Mucosa of descending colon (tissue), 3 donors: Measurements from ENCODE around the gene HOXB5. TPM values are rescaled to one million over a fixed set of nuclear protein-coding genes. Genes with fewer than 3 reads are reported as not detected.

Source experiments
- ATAC-seq: fragments of 200-7000 bp; cut with Tn5 transposase; one replicate; pipeline ENCODE4 v1.9.1; 2020; ENCODE audit warnings: mild to moderate bottlenecking, moderate library complexity
- DNase-seq, 3 donors: peaks; one replicate each; pipeline ENCODE4 v3.0.0-alpha.2; 2020
- H3K36me3 ChIP-seq: fragments of 200-600 bp; one replicate; pipeline ENCODE4 v1.8.0; 2021; ENCODE audit warnings: low read depth, mild to moderate bottlenecking
- H3K4me1 ChIP-seq: fragments of 200-600 bp; one replicate; pipeline ENCODE4 v1.8.0; 2021; ENCODE audit warnings: low read depth, mild to moderate bottlenecking
- H3K4me3 ChIP-seq: fragments of 200-600 bp; one replicate; pipeline ENCODE4 v1.8.0; 2021; ENCODE audit warnings: mild to moderate bottlenecking
- H3K9me3 ChIP-seq: fragments of 200-600 bp; one replicate; pipeline ENCODE4 v1.8.0; 2021; ENCODE audit warnings: mild to moderate bottlenecking
- intact Hi-C, 2 donors: fragments of 100-400 bp; cut with DNase I in 1 of 2; cut with micrococcal nuclease in 1 of 2; formaldehyde crosslinking; loops; one replicate each; pipeline versions ENCODE4 v1.11.0 to v1.11.1; 2022; cut with DNase I, micrococcal nuclease
- total RNA-seq, 3 donors: library from RNA; stranded (reverse); fragmentation: NEBNext Ultra II Directional in 2 of 3; extraction: Animal tissue kit (Norgen Biotek cat#: 25700) in 2 of 3; gene quantifications; one replicate each; pipeline versions ENCODE4 v1.2.1 to v1.2.4, GENCODE V29; 2021 to 2023
- TF ChIP-seq, protein P1 (sequence below): fragments of 200-600 bp; IDR thresholded peaks from one replicate; pipeline ENCODE4 v1.8.0; 2022; ENCODE audit warnings: antibody characterized with exemption, mild to moderate bottlenecking
- donor health status: DM: no; HTN: no; CAD: no; lungs with moderate emphysema.
- donor health status: DM: no; HTN: no; CAD: no.
- donor health status: DM: no; HTN: yes; CAD: no.

The HOXB5 gene
- total RNA-seq, 3 donors from 2014 or later, result 16.2 to 29.3 (median 19.9) TPM

GRCh38 chr17:48591255-48592056 lies 2.1 kb downstream of the HOXB5 start:
- TF ChIP-seq, protein P1, sequence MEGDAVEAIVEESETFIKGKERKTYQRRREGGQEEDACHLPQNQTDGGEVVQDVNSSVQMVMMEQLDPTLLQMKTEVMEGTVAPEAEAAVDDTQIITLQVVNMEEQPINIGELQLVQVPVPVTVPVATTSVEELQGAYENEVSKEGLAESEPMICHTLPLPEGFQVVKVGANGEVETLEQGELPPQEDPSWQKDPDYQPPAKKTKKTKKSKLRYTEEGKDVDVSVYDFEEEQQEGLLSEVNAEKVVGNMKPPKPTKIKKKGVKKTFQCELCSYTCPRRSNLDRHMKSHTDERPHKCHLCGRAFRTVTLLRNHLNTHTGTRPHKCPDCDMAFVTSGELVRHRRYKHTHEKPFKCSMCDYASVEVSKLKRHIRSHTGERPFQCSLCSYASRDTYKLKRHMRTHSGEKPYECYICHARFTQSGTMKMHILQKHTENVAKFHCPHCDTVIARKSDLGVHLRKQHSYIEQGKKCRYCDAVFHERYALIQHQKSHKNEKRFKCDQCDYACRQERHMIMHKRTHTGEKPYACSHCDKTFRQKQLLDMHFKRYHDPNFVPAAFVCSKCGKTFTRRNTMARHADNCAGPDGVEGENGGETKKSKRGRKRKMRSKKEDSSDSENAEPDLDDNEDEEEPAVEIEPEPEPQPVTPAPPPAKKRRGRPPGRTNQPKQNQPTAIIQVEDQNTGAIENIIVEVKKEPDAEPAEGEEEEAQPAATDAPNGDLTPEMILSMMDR, result no peak
- H3K36me3 ChIP-seq, result peaks cover 5% of the 10 kb centered on the region
- DNase-seq (no peak), ATAC-seq (no peak)
- H3K4me3 ChIP-seq, result no peak overlapping the region
- peaks cover 36% of the 10 kb centered on the region for H3K4me1 ChIP-seq
- no peaks in the 10 kb centered on the region for H3K9me3 ChIP-seq
- intact Hi-C loops, result no loop called here

DNA sequence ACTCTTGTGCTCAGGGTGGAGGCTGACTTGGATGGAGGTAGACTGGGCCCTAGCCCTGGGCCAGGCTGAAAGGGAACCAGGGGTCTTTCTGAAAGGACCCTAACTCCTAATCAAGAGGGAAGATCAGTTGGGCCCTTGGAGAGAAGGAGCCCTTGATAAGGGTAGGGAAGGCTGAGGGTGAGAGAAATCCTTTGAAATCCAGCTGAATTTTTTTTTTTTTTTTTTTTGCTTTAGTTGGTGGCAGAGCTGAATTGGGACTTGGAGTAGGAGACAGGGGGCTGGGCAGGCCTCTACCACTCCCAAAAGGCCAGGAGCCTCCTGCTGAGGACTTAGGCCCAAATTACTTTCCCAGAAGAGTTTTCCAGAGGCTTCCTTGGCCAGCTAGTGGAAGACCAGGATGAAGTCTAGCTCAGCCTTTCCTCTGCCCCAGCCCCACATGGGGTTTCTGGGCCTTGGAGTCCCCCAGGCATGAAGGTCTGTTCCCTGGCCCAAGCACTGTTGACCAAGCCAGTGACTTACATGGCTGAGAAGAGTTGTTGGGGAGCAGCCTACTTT lies 2.9 kb downstream of the HOXB5 start:
- TF ChIP-seq, protein P1, result no peak
- intact Hi-C loops, result no loop called here
- Histone ChIP-seq H3K36me3 (peaks cover 5% of the 10 kb centered on the region), H3K9me3 (no peaks in the 10 kb centered on the region), H3K4me1 (peaks cover 43% of the 10 kb centered on the region), H3K4me3 (no peak overlapping the region)
- DNase-seq (no peak), ATAC-seq (no peak)

DNA sequence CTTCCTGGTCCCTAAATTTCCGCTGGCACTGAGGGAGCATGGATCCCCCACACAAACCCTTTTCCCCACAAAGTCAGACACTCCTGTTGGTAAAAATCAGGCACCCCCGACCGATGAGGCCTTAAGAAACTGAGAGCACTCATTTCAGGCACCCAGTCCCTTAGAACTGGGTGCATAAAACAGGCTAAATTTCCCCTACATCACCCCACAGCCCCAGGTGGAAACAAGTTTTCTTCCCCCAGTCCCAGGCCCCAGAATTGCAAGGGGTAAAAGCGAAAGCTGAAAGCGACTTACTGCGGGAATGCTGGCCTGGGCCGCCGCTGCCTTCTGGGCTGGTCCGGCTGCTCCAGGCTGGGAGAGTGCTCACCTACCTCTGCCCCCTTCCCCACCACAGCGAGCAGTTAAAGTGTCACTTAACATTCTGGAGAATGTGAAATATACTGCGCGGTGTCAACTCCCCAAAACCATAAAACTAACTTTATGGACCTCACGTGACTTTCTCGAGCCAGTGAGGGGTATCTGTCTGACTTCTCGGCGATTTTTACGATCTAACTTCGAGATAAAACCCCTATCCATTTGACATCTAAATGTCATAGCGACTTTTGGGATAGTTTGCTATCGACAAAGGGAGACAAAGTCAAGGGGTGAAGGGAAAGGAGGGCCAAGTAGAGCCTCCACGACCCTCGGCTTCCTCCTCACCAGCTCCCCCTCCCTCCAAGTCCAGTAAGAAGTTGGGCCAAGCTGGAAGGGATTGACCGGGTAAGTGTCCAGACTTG lies 3.6 kb downstream of the HOXB5 start, which contains the start of gene HOXB3:
TSS of gene HOXB3 (minus strand) at position 411 of the 776 bp plus-strand sequence. CDS start 37,767 bp downstream, outside the sequence.
- intact Hi-C loops, result no loop called here

GRCh38 chr17:48589060-48589830 lies 4.3 kb downstream of the HOXB5 start:
- Histone ChIP-seq H3K9me3 (no peaks in the 10 kb centered on the region), H3K36me3 (no peaks in the 10 kb centered on the region), H3K4me1 (peaks cover 48% of the 10 kb centered on the region), H3K4me3 (no peak overlapping the region)
- intact Hi-C loops, result no loop called here
- DNase-seq (no peak), ATAC-seq (no peak)
- TF ChIP-seq, protein P1, result no peak

More for the DNA sequence above, 3.6 kb downstream of the HOXB5 start, which contains the start of gene HOXB3:
- DNase-seq, result no peak
- Histone ChIP-seq H3K9me3 (no peaks in the 10 kb centered on the region), H3K36me3 (no peaks in the 10 kb centered on the region), H3K4me1 (peaks cover 48% of the 10 kb centered on the region), H3K4me3 (no peak within 1 kb of the TSS)
- peak; percentile 30 for ATAC-seq
- TF ChIP-seq, protein P1, result no peak

DNA sequence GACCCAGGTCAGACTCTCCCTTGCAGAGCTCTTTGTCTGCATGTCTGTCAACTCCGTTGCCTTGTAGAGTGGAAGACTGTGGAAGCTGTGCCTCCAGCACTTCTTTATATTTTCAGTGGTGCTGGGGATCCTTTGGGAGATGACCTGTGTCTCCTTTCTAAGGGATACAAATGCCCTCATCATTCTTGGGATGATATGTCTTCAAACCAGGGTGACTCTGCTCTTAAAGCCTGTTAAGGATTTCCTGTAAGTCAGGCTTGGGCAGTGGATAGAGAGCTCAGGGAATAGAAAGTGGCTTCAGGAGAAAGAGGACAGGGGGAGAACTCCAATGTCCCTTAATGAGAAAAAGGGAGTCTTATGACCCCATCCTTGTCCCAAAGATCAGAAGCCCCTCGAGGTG lies 5.1 kb downstream of the HOXB5 start:
- DNase-seq, result no peak
- peaks cover 48% of the 10 kb centered on the region for H3K4me1 ChIP-seq
- TF ChIP-seq, protein P1, result no peak
- no peak overlapping the region for H3K4me3 ChIP-seq
- no peak for ATAC-seq
- H3K9me3 ChIP-seq, result no peaks in the 10 kb centered on the region
- H3K36me3 ChIP-seq, result no peaks in the 10 kb centered on the region
- intact Hi-C loops, result no loop called here
